Brain microvascular endothelial cell (primary cell): Measurements from ENCODE around the gene NEU1.

Experiments used
- DNase-seq: peaks from one replicate; pipeline ENCODE4 v3.0.0-alpha.2; 2020
- H3K27ac ChIP-seq: fragments of 250-450 bp; sonication (Bioruptor Pico); 2 replicates; pipeline ENCODE4 v1.5.1; 2020; ENCODE audit warnings: mild to moderate bottlenecking, moderate library complexity
- H3K27me3 ChIP-seq: fragments of 250-450 bp; sonication (Bioruptor Pico); replicated peaks from 2 replicates; pipeline ENCODE4 v1.5.1; 2020; ENCODE audit warnings: mild to moderate bottlenecking
- H3K36me3 ChIP-seq: fragments of 250-450 bp; sonication (Bioruptor Pico); replicated peaks from 2 replicates; pipeline ENCODE4 v1.5.1; 2020; ENCODE audit warnings: mild to moderate bottlenecking
- H3K4me3 ChIP-seq: 2 replicates; pipeline ENCODE4 v1.5.1; 2011; ENCODE audit warnings: low read depth, mild to moderate bottlenecking, control low read depth, low read length, moderate library complexity
- CTCF ChIP-seq: IDR thresholded peaks from 2 replicates; pipeline ENCODE4 v1.5.1; 2011; ENCODE audit warnings: low read depth, mild to moderate bottlenecking, moderate library complexity, low read length, control low read depth, inconsistent platforms; ENCODE audit errors: missing control alignments
- in situ Hi-C: cut with HindIII; loops from 2 replicates; pipeline ENCODE4 v1.10.0; 2017; ENCODE audit warnings: low sequenced_read_pairs, low pct_ligation_motif_present

The NEU1 gene

GRCh38 chr6:31887173-31888007, 24.8 kb upstream of the NEU1 start:
- in situ Hi-C loops: no loop called here
- TF ChIP-seq CTCF: no peak
- DNase-seq: no peak
- Histone ChIP-seq H3K27ac (no peak overlapping the region), H3K27me3 (no peaks in the 10 kb centered on the region), H3K36me3 (peaks cover 63% of the 10 kb centered on the region), H3K4me3 (no peak overlapping the region)

- Histone ChIP-seq H3K36me3 (peaks cover 62% of the 10 kb centered on the region), H3K4me3 (no peak overlapping the region), H3K27me3 (no peaks in the 10 kb centered on the region), H3K27ac (no peak overlapping the region)
- in situ Hi-C loops: no loop called here
- no peak for TF ChIP-seq CTCF
- no peak for DNase-seq
Observed at GRCh38 chr6:31886541-31886991, 23.9 kb upstream of the NEU1 start.

- DNase-seq: no peak
- TF ChIP-seq CTCF: no peak
- in situ Hi-C loops: no loop called here
Observed at GRCh38 chr6:31884528-31885035, 22.0 kb upstream of the NEU1 start.

GRCh38 chr6:31883676-31884075, 21.1 kb upstream of the NEU1 start:
- DNase-seq: no peak
- in situ Hi-C loops: no loop called here
- H3K36me3 ChIP-seq: peaks cover 70% of the 10 kb centered on the region
- H3K27ac ChIP-seq: no peak overlapping the region
- TF ChIP-seq CTCF: no peak
- no peak overlapping the region for H3K4me3 ChIP-seq
- no peaks in the 10 kb centered on the region for H3K27me3 ChIP-seq

More at GRCh38 chr6:31884528-31885035, 22.0 kb upstream of the NEU1 start:
- Histone ChIP-seq H3K36me3 (peaks cover 72% of the 10 kb centered on the region), H3K27ac (no peak overlapping the region), H3K27me3 (no peaks in the 10 kb centered on the region), H3K4me3 (no peak overlapping the region)

GRCh38 chr6:31882344-31882743, 19.7 kb upstream of the NEU1 start:
- no peak overlapping the region for H3K27ac ChIP-seq
- in situ Hi-C loops: no loop called here
- H3K4me3 ChIP-seq: no peak overlapping the region
- no peak for DNase-seq
- H3K27me3 ChIP-seq: no peaks in the 10 kb centered on the region
- peaks cover 59% of the 10 kb centered on the region for H3K36me3 ChIP-seq
- no peak for TF ChIP-seq CTCF
